ENCODE data around the gene IDI1. TPM values are rescaled to one million over a fixed set of nuclear protein-coding genes. Genes with fewer than 3 reads are reported as not detected.
A peak's percentile ranks its signal among the peaks of the same experiment; 100 is the strongest.
"Not testable (repeated sequence)": the region's sequence is repeated elsewhere in the genome, so short reads cannot be mapped to it uniquely, and the experiment has no call there.

IDI1 gene
- total and polyA plus RNA-seq, 4 experiments from 2014 or later = 30.3 to 45.4 (median 38.8) TPM

DNA sequence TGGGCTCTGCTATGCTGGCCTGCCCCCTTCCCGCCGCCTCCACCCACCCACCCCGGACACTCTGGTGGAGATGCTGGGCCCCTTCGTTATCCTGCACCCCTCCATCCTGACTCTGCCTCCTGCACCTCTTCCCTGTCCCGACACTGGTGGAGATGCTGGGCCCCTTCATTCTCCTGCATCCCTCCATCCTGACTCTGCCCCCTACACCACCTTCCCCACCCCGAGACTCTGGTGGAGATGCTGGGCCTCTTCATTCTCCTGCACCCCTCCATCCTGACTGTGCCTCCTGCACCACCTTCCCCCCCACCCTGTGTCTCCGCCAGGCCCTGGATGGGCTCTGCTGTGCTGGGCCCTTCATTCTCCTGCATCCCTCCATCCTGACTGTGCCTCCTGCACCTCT lies 38.2 kb downstream of the IDI1 start:
- peak overlapping the region in 1 of 7 donors; percentile 52 for H3K27ac Mint-ChIP-seq
- no peaks in the 10 kb centered on the region for H3K9me3 Mint-ChIP-seq
- Histone ChIP-seq H3K27me3 (ENCODE audit: insufficient read depth, low read length) (no peaks in the 10 kb centered on the region), H3K36me3 (ENCODE audit: insufficient read depth, low read length) (peaks cover 74% of the 10 kb centered on the region), H3K9me3 (ENCODE audit: control insufficient read depth in 1 of 2, low read length in 2 of 2) (no peaks in the 10 kb centered on the region), H3K27ac (ENCODE audit: low read depth, low read length) (no peak overlapping the region), H3K4me1 (ENCODE audit: insufficient read depth, low read length) (no peaks in the 10 kb centered on the region), H3K4me3 (ENCODE audit: low read length in 2 of 2) (no peak overlapping the region)
- no peak overlapping the region for H3K4me3 Mint-ChIP-seq
- peaks cover 70 to 79% of the 10 kb centered on the region in 2 donors for H3K36me3 Mint-ChIP-seq
- no peak for DNase-seq
- CTCF ChIA-PET (ENCODE audit: partially characterized antibody) = no interaction called here
- intact Hi-C loops (cut with micrococcal nuclease) = no loop called here
- H3K4me1 Mint-ChIP-seq = peaks cover 0 to 3% (median 1%) of the 10 kb centered on the region in 4 donors
- POLR2A ChIA-PET (ENCODE audit: partially characterized antibody) = no interaction called here
- H3K27me3 Mint-ChIP-seq = no peaks in the 10 kb centered on the region

DNA sequence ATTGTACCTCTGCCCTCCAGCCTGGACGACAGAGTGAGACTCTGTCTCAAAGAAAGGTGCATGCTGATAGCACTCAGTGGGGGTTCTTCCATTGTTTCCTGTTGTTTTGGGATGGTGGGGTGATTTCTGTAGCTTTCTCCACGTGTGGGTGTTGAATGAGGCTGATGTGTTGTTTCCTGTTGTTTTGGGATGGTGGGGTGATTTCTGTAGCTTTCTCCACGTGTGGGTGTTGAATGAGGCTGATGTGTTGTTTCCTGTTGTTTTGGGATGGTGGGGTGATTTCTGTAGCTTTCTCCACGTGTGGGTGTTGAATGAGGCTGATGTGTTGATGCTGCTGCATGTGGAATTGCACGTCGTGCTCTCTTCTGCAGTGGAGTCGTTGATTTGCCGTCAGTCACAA lies 39.0 kb downstream of the IDI1 start:
- POLR2A ChIA-PET (ENCODE audit: partially characterized antibody) = interaction anchor here (1.0 kb wide), 1 partner anchor 39 kb away, joined by 4 read pairs; the partner anchor contains the start of gene IDI1
- peaks cover 73% of the 10 kb centered on the region for H3K36me3 ChIP-seq (ENCODE audit: insufficient read depth, low read length)
- intact Hi-C loops (cut with micrococcal nuclease); DNase-seq; H3K27me3 ChIP-seq (ENCODE audit: insufficient read depth, low read length); H3K9me3 ChIP-seq (ENCODE audit: control insufficient read depth in 1 of 2, low read length in 2 of 2); H3K27ac Mint-ChIP-seq; H3K4me1 Mint-ChIP-seq; H3K9me3 Mint-ChIP-seq; H3K4me3 ChIP-seq (ENCODE audit: low read length in 2 of 2); CTCF ChIA-PET (ENCODE audit: partially characterized antibody); H3K27me3 Mint-ChIP-seq; H3K27ac ChIP-seq (ENCODE audit: low read depth, low read length); H3K4me1 ChIP-seq (ENCODE audit: insufficient read depth, low read length); H3K4me3 Mint-ChIP-seq: not testable (repeated sequence)
- peaks cover 74 to 81% of the 10 kb centered on the region in 2 donors for H3K36me3 Mint-ChIP-seq

DNA sequence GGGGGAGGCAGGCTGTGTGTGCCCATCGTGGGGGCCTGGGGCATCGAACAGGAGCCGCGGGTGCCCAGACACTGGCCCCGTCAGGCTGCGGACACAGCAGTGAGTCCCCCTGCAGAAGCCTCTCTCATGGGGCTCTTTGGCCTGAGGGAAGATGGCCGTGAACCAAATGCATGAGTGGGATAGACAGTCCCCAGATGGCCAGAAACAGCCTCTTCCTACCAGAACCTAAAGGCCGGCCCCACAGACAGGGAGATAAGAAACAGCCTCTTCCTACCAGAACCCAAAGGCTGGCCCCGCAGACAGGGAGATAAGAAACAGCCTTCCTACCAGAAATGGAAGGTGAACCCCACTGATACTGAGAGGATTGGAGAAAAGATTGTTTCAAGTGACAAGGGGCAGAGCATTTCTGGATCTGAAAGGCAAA lies 39.8 kb downstream of the IDI1 start:
- Histone ChIP-seq H3K36me3 (ENCODE audit: insufficient read depth, low read length) (peaks cover 75% of the 10 kb centered on the region), H3K9me3 (ENCODE audit: control insufficient read depth in 1 of 2, low read length in 2 of 2) (no peaks in the 10 kb centered on the region), H3K27ac (ENCODE audit: low read depth, low read length) (no peak overlapping the region), H3K4me3 (ENCODE audit: low read length in 2 of 2) (no peak overlapping the region), H3K27me3 (ENCODE audit: insufficient read depth, low read length) (no peaks in the 10 kb centered on the region), H3K4me1 (ENCODE audit: insufficient read depth, low read length) (no peaks in the 10 kb centered on the region)
- intact Hi-C loops (cut with micrococcal nuclease) = no loop called here
- POLR2A ChIA-PET (ENCODE audit: partially characterized antibody) = interaction anchor here (1.0 kb wide), 1 partner anchor 40 kb away, joined by 4 read pairs; the partner anchor contains the start of gene IDI1
- Mint-ChIP-seq H3K9me3 (no peaks in the 10 kb centered on the region), H3K4me3 (no peak overlapping the region), H3K27ac (no peak overlapping the region), H3K27me3 (no peaks in the 10 kb centered on the region), H3K36me3 (peaks cover 68 to 78% of the 10 kb centered on the region in 2 donors), H3K4me1 (peaks cover 0 to 3% (median 1%) of the 10 kb centered on the region in 4 donors)
- CTCF ChIA-PET (ENCODE audit: partially characterized antibody) = no interaction called here
- no peak for DNase-seq

DNA sequence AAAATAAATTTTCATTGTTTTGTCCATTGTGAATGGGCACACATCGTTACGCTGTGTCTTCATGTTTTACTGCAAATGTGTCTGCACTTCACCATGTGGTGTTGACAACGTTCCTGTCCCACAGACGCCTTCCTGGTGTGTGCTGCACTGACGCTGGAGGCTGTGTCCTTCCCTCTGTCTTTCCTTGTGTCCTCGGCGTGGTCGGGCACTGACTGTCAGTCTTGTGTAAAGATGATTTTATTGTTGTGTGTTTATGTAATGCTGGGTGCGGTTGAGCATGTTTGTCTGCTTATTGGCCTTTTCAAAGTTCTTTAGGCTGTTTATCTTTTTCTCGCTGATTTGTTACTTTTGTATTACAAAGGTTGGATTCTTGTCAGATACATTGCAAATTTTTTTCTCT lies 41.3 kb downstream of the IDI1 start:
- peaks cover 72 to 83% of the 10 kb centered on the region in 2 donors for H3K36me3 Mint-ChIP-seq
- no peak overlapping the region for H3K27ac Mint-ChIP-seq

DNA sequence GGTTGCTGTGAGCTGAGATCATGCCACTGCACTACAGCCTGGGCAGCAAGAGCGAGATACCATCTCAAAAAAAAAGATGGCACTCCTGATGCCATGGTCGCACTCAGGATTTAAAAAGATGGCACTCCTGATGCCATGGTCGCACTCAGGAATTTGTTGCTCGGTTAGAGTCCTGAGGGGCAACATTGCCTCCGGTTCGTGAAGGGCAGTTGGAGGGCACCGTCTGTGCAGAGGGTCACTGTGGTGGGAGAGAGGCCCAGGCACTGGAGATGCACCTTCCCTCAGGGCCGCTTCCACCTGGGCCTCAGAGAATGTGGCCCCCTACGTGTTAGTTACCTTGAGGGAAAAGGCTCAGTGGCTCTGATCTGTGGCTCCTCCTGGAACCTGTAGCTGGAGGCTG lies 42.3 kb downstream of the IDI1 start:
- CTCF ChIA-PET (ENCODE audit: partially characterized antibody) = no interaction called here
- Mint-ChIP-seq H3K27me3 (no peaks in the 10 kb centered on the region), H3K4me1 (peaks cover 0 to 8% (median 3%) of the 10 kb centered on the region in 4 donors), H3K4me3 (no peak overlapping the region), H3K9me3 (peaks cover 0 to 13% (median 8%) of the 10 kb centered on the region in 8 donors), H3K27ac (no peak overlapping the region), H3K36me3 (peaks cover 73 to 80% of the 10 kb centered on the region in 2 donors)
- no peak overlapping the region for H3K27ac ChIP-seq (ENCODE audit: low read depth, low read length)
- H3K9me3 ChIP-seq (ENCODE audit: control insufficient read depth in 1 of 2, low read length in 2 of 2) = no peaks in the 10 kb centered on the region
- POLR2A ChIA-PET (ENCODE audit: partially characterized antibody) = no interaction called here
- H3K4me1 ChIP-seq (ENCODE audit: insufficient read depth, low read length) = no peaks in the 10 kb centered on the region
- H3K27me3 ChIP-seq (ENCODE audit: insufficient read depth, low read length) = no peaks in the 10 kb centered on the region
- no peak overlapping the region for H3K4me3 ChIP-seq (ENCODE audit: low read length in 2 of 2)
- DNase-seq = no peak
- peaks cover 79% of the 10 kb centered on the region for H3K36me3 ChIP-seq (ENCODE audit: insufficient read depth, low read length)
- intact Hi-C loops (cut with micrococcal nuclease) = no loop called here

More for the DNA sequence above, 41.3 kb downstream of the IDI1 start:
- ChIA-PET CTCF (ENCODE audit: partially characterized antibody) (no interaction called here), POLR2A (ENCODE audit: partially characterized antibody) (no interaction called here)
- no peak for DNase-seq
- H3K4me3 Mint-ChIP-seq = no peak overlapping the region
- no peak overlapping the region for H3K27ac ChIP-seq (ENCODE audit: low read depth, low read length)
- H3K27me3 ChIP-seq (ENCODE audit: insufficient read depth, low read length) = no peaks in the 10 kb centered on the region
- H3K36me3 ChIP-seq (ENCODE audit: insufficient read depth, low read length) = peaks cover 81% of the 10 kb centered on the region
- no peaks in the 10 kb centered on the region for H3K9me3 ChIP-seq (ENCODE audit: control insufficient read depth in 1 of 2, low read length in 2 of 2)
- no peak overlapping the region for H3K4me3 ChIP-seq (ENCODE audit: low read length in 2 of 2)
- no peaks in the 10 kb centered on the region for H3K4me1 ChIP-seq (ENCODE audit: insufficient read depth, low read length)
- H3K9me3 Mint-ChIP-seq = peaks cover 0 to 7% (median 3%) of the 10 kb centered on the region in 8 donors
- intact Hi-C loops (cut with micrococcal nuclease) = no loop called here
- no peaks in the 10 kb centered on the region for H3K27me3 Mint-ChIP-seq
- H3K4me1 Mint-ChIP-seq = peaks cover 0 to 4% (median 2%) of the 10 kb centered on the region in 4 donors

DNA sequence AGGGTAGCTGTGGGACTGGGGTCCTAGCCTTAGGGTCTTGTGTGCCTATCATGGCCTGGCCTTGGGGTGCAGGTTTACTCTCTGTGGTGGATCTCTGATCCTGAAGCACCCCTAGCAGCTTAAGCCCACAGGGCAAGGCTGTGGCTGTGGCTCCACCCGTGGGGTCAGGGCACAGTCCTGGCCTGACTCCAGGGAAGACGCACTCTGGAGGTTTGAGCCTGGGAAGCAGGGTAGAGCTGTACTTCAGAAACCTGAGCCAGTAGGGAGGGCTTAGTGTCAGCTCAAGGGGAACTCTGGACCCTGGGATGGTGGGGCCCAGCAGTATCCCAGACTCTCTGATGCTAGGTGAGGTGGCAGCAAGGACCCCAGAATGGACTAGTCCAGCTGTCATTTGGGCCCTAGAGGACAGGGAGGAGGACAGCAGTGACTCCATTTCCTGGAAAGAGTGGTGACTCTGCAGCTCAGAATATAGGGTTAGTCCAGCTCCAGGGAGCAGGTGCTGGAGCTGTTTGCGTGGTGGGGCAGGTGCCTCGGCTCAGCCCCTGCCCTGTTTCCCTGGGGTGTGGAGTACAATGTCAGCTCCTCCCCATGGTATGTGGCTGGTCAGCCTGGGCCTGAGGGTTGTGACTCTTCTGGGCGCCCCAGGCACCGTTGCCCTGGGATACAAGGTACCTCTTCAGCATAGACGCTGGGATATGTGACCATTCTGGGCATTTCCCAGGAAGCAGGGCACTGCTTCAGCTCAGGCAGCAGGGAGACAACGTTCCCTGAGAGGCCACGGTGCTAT lies 44.8 kb downstream of the IDI1 start:
- ChIA-PET POLR2A (ENCODE audit: partially characterized antibody) (no interaction called here), CTCF (ENCODE audit: partially characterized antibody) (no interaction called here)
- Histone ChIP-seq H3K4me1 (ENCODE audit: insufficient read depth, low read length) (no peaks in the 10 kb centered on the region), H3K4me3 (ENCODE audit: low read length in 2 of 2) (no peak overlapping the region), H3K27me3 (ENCODE audit: insufficient read depth, low read length) (no peaks in the 10 kb centered on the region), H3K9me3 (ENCODE audit: control insufficient read depth in 1 of 2, low read length in 2 of 2) (no peaks in the 10 kb centered on the region), H3K36me3 (ENCODE audit: insufficient read depth, low read length) (peaks cover 82% of the 10 kb centered on the region), H3K27ac (ENCODE audit: low read depth, low read length) (no peak overlapping the region)
- H3K4me1 Mint-ChIP-seq = peaks cover 0 to 8% (median 3%) of the 10 kb centered on the region in 4 donors
- H3K27me3 Mint-ChIP-seq = no peaks in the 10 kb centered on the region
- intact Hi-C loops (cut with micrococcal nuclease) = no loop called here
- no peak for DNase-seq
- peaks cover 0 to 16% (median 8%) of the 10 kb centered on the region in 8 donors for H3K9me3 Mint-ChIP-seq
- no peak overlapping the region for H3K4me3 Mint-ChIP-seq
- H3K27ac Mint-ChIP-seq = no peak overlapping the region
- H3K36me3 Mint-ChIP-seq = peaks cover 73 to 79% of the 10 kb centered on the region in 2 donors

DNA sequence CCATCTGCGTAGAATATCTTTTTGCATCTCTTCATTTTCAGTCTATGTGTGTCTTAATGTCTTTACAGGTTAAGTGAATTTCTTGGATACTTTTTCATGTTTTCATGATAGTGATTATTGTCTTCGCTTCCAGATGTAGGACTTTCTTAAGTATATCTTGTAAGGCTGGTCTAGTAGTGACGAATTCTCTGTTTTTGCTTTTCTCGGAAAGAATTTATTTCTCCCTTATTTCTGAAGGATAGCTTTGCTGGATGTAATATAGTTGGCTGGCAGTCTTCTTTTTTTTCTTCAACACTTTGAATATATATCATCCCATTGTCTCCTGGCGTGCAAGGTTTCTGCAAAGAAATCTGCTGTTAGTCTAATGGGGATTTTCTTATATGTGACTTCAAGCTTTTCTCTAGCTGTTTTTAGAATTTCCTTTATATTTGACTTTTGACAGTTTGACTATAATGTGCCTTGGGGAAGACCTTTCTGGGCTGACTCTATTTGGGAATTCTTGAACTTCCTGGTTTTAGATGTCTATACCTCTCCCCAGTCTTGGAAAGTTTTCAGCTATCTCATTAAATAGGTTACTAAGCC lies 46.4 kb downstream of the IDI1 start:
- Mint-ChIP-seq H3K36me3 (peaks cover 71 to 78% of the 10 kb centered on the region in 2 donors), H3K4me3 (no peak overlapping the region), H3K4me1 (peaks cover 0 to 8% (median 3%) of the 10 kb centered on the region in 4 donors), H3K27ac (peak overlapping the region in 1 of 7 donors; percentile 8), H3K9me3 (peaks cover 0 to 16% (median 8%) of the 10 kb centered on the region in 8 donors), H3K27me3 (no peaks in the 10 kb centered on the region)
- H3K27ac ChIP-seq (ENCODE audit: low read depth, low read length) = no peak overlapping the region
- H3K4me1 ChIP-seq (ENCODE audit: insufficient read depth, low read length) = no peaks in the 10 kb centered on the region
- ChIA-PET CTCF (ENCODE audit: partially characterized antibody) (interaction anchor here (1.1 to 1.6 kb wide), 2 partner anchors 40 to 72 kb away, joined by 3 read pairs; no protein-coding TSS in a partner anchor), POLR2A (ENCODE audit: partially characterized antibody) (no interaction called here)
- H3K4me3 ChIP-seq (ENCODE audit: low read length in 2 of 2) = no peak overlapping the region
- H3K36me3 ChIP-seq (ENCODE audit: insufficient read depth, low read length) = peaks cover 82% of the 10 kb centered on the region
- H3K27me3 ChIP-seq (ENCODE audit: insufficient read depth, low read length) = no peaks in the 10 kb centered on the region
- intact Hi-C loops (cut with micrococcal nuclease) = no loop called here
- DNase-seq = no peak
- H3K9me3 ChIP-seq (ENCODE audit: control insufficient read depth in 1 of 2, low read length in 2 of 2) = no peaks in the 10 kb centered on the region
